ENCODE results near the gene ZC3H12D.

- TF ChIP-seq CTCF (IDR thresholded peaks at IDR 0.05) (no peak), POLR2A (IDR thresholded peaks at IDR 0.05) (no peak), EP300 (IDR thresholded peaks at IDR 0.05) (no peak)
These were observed 14.3 kb upstream of the ZC3H12D start for GRCh38 chr6:149499066-149499465.
